Tibial nerve (tissue), 4 donors: Measurements from ENCODE around the gene POU6F2. TPM values are rescaled to one million over a fixed set of nuclear protein-coding genes. Genes with fewer than 3 reads are reported as not detected.

Experiments
- DNase-seq, 2 donors: peaks; one replicate each; pipeline ENCODE4 v3.0.0-alpha.2; 2019; ENCODE audit warnings: low spot score in 2 of 2
- H3K27ac ChIP-seq, 4 donors: fragments of 200-600 bp; sonication (generic) in 3 of 4; one replicate each; pipeline ENCODE4 v1.5.1; 2017 to 2019; ENCODE audit warnings: mild to moderate bottlenecking in 1 of 4
- H3K27me3 ChIP-seq, 2 donors: fragments of 200-600 bp; sonication (generic) in 1 of 2; one replicate each; pipeline versions ENCODE4 v1.5.1 to v1.6.0; 2017 to 2019
- H3K36me3 ChIP-seq, 3 donors: fragments of 200-600 bp; sonication (generic); one replicate each; pipeline ENCODE4 v1.5.1; 2018 to 2019
- H3K4me1 ChIP-seq, 4 donors: fragments of 200-600 bp; sonication (generic) in 3 of 4; one replicate each; pipeline ENCODE4 v1.5.1; 2017 to 2019
- H3K4me3 ChIP-seq, 4 donors: fragments of 200-600 bp; sonication (generic) in 3 of 4; one replicate each; pipeline ENCODE4 v1.5.1; 2017 to 2019; ENCODE audit warnings: mild to moderate bottlenecking in 1 of 4, moderate library complexity in 1 of 4
- H3K9me3 ChIP-seq, 4 donors: fragments of 200-600 bp; sonication (generic) in 3 of 4; one replicate each; pipeline ENCODE4 v1.5.1; 2017 to 2019
- CTCF ChIP-seq, 5 experiments: fragments of 200-600 bp in 3 of 5; fragments of 450-650 bp in 2 of 5; sonication (generic) in 3 of 5; IDR thresholded peaks; one replicate each; pipeline ENCODE4 v1.5.1; 2016 to 2019; ENCODE audit warnings: antibody characterized with exemption in 5 of 5, mild to moderate bottlenecking in 3 of 5, moderate library complexity in 2 of 5
- EP300 ChIP-seq, 2 donors: sonication (generic); formaldehyde crosslinking; IDR thresholded peaks; one replicate each; pipeline ENCODE4 v1.6.1; 2017; ENCODE audit warnings: antibody characterized with exemption in 2 of 2, mild to moderate bottlenecking in 1 of 2
- POLR2A ChIP-seq, 2 donors: fragments of 450-650 bp; IDR thresholded peaks; one replicate each; pipeline ENCODE4 v1.6.1; 2017; ENCODE audit warnings: antibody characterized with exemption in 2 of 2, mild to moderate bottlenecking in 2 of 2, moderate library complexity in 2 of 2
- WGBS, 2 donors: methylation state at CpG; one replicate each; pipeline ENCODE4 v1.1.5; 2018; 5-methylcytosine and 5-hydroxymethylcytosine counted together
- total RNA-seq, 4 donors: library from RNA; depleted of rRNA; stranded (reverse); fragments of >200 nt; gene quantifications; one replicate each; pipeline ENCODE4 v1.1.0, GENCODE V29; 2016

Gene POU6F2
- total RNA-seq, 4 donors from 2014 or later, result 0.21 to 1.8 (median 1.3) TPM

DNA sequence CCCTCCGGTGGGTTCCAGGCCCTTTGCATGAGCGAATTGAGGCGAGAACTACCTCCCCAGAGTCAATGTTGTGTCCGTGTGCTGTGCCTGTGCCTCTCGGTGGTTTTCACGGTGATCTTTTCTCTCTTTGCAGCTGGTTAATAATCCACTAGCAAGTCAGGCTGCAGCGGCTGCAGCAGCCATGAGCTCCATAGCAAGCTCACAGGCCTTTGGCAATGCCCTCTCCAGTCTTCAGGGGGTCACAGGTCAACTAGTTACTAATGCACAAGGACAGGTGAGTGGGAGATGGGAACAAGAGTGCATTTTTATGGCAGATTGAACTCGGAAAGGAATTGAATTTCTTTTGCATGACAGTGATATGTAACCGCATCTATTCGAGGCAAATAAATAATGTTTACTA lies 428.8 kb downstream of the POU6F2 start:
- Histone ChIP-seq H3K27ac (no peak overlapping the region), H3K4me3 (no peak overlapping the region), H3K4me1 (no peaks in the 10 kb centered on the region), H3K36me3 (no peaks in the 10 kb centered on the region), H3K9me3 (no peaks in the 10 kb centered on the region), H3K27me3 (no peaks in the 10 kb centered on the region)
- 70 to 71% methylated on average over 10 of the region's 10 CpGs for WGBS, 2 donors
- DNase-seq, result no peak
- no peak for TF ChIP-seq EP300 (IDR thresholded peaks at IDR 0.05)
- TF ChIP-seq POLR2A (IDR thresholded peaks at IDR 0.05), result no peak
- TF ChIP-seq CTCF (IDR thresholded peaks at IDR 0.05), result no peak

DNA sequence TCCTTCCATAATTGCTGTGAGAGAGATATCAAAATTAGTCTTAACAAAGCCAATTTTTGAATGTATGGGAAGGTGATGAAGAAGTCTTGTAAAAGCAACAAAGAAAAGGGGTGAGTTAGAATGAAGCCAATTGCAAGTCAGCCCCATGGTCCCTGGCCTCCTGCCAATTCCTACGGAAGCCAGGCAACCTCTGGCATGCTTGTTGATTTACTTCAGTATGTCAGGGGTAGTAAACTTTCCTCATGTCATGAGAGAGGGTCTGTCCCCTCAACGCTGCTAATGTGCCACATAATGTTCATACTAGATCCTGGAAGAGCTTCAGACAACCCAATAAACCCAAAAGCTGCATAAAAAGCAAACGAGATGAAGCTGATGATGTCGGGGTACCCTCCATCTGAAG lies 429.4 kb downstream of the POU6F2 start:
- no peak for DNase-seq
- Histone ChIP-seq H3K27ac (no peak overlapping the region), H3K27me3 (no peaks in the 10 kb centered on the region), H3K36me3 (no peaks in the 10 kb centered on the region), H3K4me1 (no peaks in the 10 kb centered on the region), H3K9me3 (no peaks in the 10 kb centered on the region), H3K4me3 (no peak overlapping the region)
- WGBS, 2 donors, result 40 to 43% methylated on average over 4 of the region's 4 CpGs
- no peak for TF ChIP-seq POLR2A (IDR thresholded peaks at IDR 0.05)
- no peak for TF ChIP-seq CTCF (IDR thresholded peaks at IDR 0.05)

DNA sequence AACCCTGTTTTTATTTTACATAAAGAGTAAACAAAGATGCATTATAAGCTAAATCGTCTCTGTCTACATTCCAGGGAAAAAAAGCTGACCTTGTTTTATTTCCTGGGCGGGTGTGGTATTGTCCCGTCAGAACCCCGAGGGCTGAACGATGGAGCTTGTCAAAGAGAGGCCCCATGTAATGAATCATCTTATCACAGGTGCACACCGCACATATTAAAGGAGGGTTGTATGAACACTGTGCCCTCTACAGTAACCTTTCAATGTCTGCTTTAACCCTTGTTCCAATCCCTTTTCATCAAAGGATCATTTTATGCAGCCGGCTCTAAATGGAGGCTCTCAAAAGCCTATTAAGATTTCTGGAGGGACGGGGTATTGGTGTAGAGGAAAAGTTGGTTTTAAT lies 430.0 kb downstream of the POU6F2 start:
- no peak overlapping the region for H3K27ac ChIP-seq
- TF ChIP-seq EP300 (IDR thresholded peaks at IDR 0.05), result no peak
- TF ChIP-seq CTCF (IDR thresholded peaks at IDR 0.05), result no peak
- TF ChIP-seq POLR2A (IDR thresholded peaks at IDR 0.05), result no peak
- 55 to 59% methylated on average over 8 of the region's 8 CpGs for WGBS, 2 donors
- H3K4me3 ChIP-seq, result no peak overlapping the region
- no peaks in the 10 kb centered on the region for H3K4me1 ChIP-seq
- H3K36me3 ChIP-seq, result no peaks in the 10 kb centered on the region
- H3K9me3 ChIP-seq, result no peaks in the 10 kb centered on the region
- H3K27me3 ChIP-seq, result no peaks in the 10 kb centered on the region
- no peak for DNase-seq

- Histone ChIP-seq H3K27me3 (no peaks in the 10 kb centered on the region), H3K4me1 (peaks cover 0 to 6% (median 2%) of the 10 kb centered on the region in 4 donors), H3K27ac (no peak overlapping the region), H3K4me3 (no peak overlapping the region), H3K36me3 (no peaks in the 10 kb centered on the region), H3K9me3 (no peaks in the 10 kb centered on the region)
- DNase-seq, result no peak
- 63 to 90% methylated on average over 1 of the region's 1 CpG for WGBS, 2 donors
- no peak for TF ChIP-seq CTCF (IDR thresholded peaks at IDR 0.05)
- no peak for TF ChIP-seq POLR2A (IDR thresholded peaks at IDR 0.05)
- TF ChIP-seq EP300 (IDR thresholded peaks at IDR 0.05), result no peak
Measured at GRCh38 chr7:39408906-39409305, 431.2 kb downstream of the POU6F2 start.

- no peaks in the 10 kb centered on the region for H3K36me3 ChIP-seq
Measured at GRCh38 chr7:39410582-39410981, 432.9 kb downstream of the POU6F2 start.

More at GRCh38 chr7:39410582-39410981, 432.9 kb downstream of the POU6F2 start:
- TF ChIP-seq CTCF (IDR thresholded peaks at IDR 0.05) (no peak), EP300 (IDR thresholded peaks at IDR 0.05) (no peak), POLR2A (IDR thresholded peaks at IDR 0.05) (no peak)
- H3K27me3 ChIP-seq, result no peaks in the 10 kb centered on the region
- H3K4me3 ChIP-seq, result no peak overlapping the region
- WGBS, 2 donors, result 90 to 93% methylated on average over 5 of the region's 5 CpGs
- DNase-seq, result no peak
- H3K9me3 ChIP-seq, result no peaks in the 10 kb centered on the region
- H3K27ac ChIP-seq, result no peak overlapping the region
- H3K4me1 ChIP-seq, result peaks cover 0 to 15% (median 7%) of the 10 kb centered on the region in 4 donors
